GM12875 (cell line): ENCODE data around the gene ZNF827.

ENCODE experiments used
- H3K4me3 ChIP-seq: one replicate; pipeline ENCODE4 v1.5.1; 2011; ENCODE audit warnings: low read depth, low read length, control low read depth
- TF ChIP-seq, protein P1 (sequence below): IDR thresholded peaks from 2 replicates; pipeline ENCODE4 v1.5.1; 2011; ENCODE audit warnings: low read depth, mild to moderate bottlenecking, control low read depth, inconsistent platforms, low read length, moderate library complexity, borderline replicate concordance; ENCODE audit not compliant: insufficient read depth

The ZNF827 gene

DNA sequence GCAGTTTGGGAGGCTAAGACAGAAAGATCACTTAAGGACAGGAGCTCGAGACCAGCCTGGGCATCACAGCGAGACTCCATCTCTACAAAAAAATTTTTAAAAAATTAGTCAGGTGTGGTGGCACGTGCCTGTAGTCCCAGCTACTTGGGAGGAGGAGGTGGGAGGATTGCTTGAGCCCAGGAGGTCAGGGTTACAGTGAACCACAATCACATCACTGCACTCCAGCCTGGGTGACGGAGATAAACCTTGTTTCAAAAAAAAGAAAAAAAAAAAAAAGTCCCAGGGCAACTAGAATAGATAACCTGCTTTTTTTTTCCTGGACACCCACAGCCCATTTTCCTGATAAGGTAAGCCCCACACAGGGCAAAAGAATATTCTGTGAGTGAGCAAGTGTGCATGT, 162.4 kb downstream of the ZNF827 start:
- TF ChIP-seq, protein P1, sequence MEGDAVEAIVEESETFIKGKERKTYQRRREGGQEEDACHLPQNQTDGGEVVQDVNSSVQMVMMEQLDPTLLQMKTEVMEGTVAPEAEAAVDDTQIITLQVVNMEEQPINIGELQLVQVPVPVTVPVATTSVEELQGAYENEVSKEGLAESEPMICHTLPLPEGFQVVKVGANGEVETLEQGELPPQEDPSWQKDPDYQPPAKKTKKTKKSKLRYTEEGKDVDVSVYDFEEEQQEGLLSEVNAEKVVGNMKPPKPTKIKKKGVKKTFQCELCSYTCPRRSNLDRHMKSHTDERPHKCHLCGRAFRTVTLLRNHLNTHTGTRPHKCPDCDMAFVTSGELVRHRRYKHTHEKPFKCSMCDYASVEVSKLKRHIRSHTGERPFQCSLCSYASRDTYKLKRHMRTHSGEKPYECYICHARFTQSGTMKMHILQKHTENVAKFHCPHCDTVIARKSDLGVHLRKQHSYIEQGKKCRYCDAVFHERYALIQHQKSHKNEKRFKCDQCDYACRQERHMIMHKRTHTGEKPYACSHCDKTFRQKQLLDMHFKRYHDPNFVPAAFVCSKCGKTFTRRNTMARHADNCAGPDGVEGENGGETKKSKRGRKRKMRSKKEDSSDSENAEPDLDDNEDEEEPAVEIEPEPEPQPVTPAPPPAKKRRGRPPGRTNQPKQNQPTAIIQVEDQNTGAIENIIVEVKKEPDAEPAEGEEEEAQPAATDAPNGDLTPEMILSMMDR, result no peak
- no peak overlapping the region for H3K4me3 ChIP-seq

DNA sequence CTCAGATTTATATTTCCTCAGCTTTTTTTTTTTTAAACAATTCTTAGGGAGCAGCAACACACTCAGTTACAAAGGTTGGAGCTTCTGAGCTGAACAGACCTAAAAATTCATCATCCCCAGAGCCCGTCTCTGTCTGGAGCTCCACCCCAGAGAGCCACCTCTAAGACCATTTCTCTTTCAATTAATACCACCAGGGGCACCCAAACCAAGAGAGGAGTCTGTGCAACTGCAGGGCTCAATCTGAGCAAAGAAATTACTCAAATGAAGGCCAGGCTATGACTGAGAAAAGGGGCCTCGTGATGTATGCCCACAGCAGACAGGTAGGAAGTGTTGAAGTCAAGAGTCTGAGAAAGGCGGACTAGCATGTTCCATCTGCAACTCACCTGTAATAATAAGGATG, 163.2 kb downstream of the ZNF827 start:
- H3K4me3 ChIP-seq, result no peak overlapping the region
- TF ChIP-seq, protein P1, result no peak

DNA sequence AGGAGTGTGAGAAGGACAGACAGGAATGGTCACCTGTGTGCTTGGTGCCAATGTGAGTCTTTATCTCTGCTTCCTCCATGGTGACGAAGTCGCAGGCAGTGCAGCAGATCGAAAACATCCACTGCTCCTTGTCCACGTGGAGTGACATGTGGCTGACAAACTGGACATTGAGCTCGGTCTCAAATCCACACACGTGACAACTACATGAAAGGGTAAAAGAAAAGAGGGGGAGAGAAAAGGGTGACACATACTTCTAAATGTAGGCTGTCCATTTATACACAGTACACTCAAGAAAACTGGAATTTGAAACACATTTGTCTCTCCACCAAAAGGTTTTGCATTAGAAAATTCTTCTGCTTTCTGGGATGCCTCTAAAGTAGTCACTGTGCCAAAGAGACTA, 164.2 kb downstream of the ZNF827 start:
- no peak overlapping the region for H3K4me3 ChIP-seq
- TF ChIP-seq, protein P1, result no peak

GRCh38 chr4:145773581-145774234, 164.9 kb downstream of the ZNF827 start:
- no peak overlapping the region for H3K4me3 ChIP-seq
- TF ChIP-seq, protein P1, result no peak

DNA sequence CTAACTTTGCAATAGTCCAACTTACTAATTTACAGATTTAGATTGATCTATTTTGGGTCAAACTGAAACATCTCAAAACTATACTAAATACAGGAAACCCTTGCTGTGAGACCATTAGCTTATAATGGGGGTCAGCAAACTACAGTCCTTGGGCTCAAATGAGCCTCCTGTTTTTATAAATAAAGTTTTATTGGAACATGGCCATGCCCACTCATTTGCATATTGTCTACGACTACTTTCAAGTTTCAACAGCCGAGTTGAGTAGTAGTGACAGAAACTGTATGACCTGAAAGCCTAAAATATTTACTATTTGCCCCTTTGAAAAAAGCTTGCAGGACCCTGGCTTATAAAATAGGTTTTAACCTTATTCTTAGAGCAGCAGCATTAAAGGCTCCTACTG, 166.3 kb downstream of the ZNF827 start:
- H3K4me3 ChIP-seq, result no peak overlapping the region
- TF ChIP-seq, protein P1, result no peak

DNA sequence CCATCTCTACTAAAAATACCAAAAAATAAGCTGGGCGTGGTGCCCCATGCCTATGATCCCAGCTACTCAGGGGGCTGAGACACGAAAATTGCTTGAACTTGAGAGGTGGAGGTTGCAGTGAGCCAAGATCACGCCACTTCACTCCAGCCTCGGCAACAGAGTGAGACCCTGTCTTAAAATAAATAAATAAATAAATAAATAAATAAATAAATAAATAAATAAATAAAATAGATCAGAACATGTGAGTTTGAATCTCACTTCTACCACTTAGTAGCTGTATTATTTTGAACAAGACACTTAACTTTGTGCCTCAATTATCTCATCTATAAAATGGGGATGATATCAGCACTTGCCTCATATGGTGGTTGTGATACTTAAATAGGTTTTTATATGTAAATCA, 168.5 kb downstream of the ZNF827 start:
- no peak overlapping the region for H3K4me3 ChIP-seq
- TF ChIP-seq, protein P1, result no peak

- no peak overlapping the region for H3K4me3 ChIP-seq
- TF ChIP-seq, protein P1, result no peak
Measured at GRCh38 chr4:145769450-145770037, 169.1 kb downstream of the ZNF827 start.
